T-helper 1 cell treated with Interleukin-12 subunit alpha and Interleukin-12 subunit beta and Interleukin-4 antibody, amounts not matched to agents 30 μg/mL and 1 μg/mL, for 36 hours (primary cell): ENCODE results near the gene PTGS1.

ENCODE experiments used
- H3K27ac Mint-ChIP-seq: one replicate; pipeline ENCODE4 v1.8.0; 2021; ENCODE audit warnings: mild to moderate bottlenecking, mixed read lengths
- H3K27me3 Mint-ChIP-seq: one replicate; pipeline ENCODE4 v1.8.0; 2021; ENCODE audit warnings: low read depth, mixed read lengths
- H3K36me3 Mint-ChIP-seq: one replicate; pipeline ENCODE4 v1.8.0; 2021; ENCODE audit warnings: low read depth, mixed read lengths
- H3K4me1 Mint-ChIP-seq: one replicate; pipeline ENCODE4 v1.8.0; 2021; ENCODE audit warnings: low read depth, mixed read lengths
- H3K4me3 Mint-ChIP-seq: one replicate; pipeline ENCODE4 v1.8.0; 2021; ENCODE audit warnings: mild to moderate bottlenecking, moderate library complexity, mixed read lengths
- H3K9me3 Mint-ChIP-seq: one replicate; pipeline ENCODE4 v1.8.0; 2021; ENCODE audit warnings: mixed read lengths

Gene PTGS1

GRCh38 chr9:122420315-122420714 lies 49.5 kb downstream of the PTGS1 start:
- peaks cover 31% of the 10 kb centered on the region for H3K9me3 Mint-ChIP-seq
- no peaks in the 10 kb centered on the region for H3K4me1 Mint-ChIP-seq
- H3K27ac Mint-ChIP-seq, result no peak overlapping the region
- H3K4me3 Mint-ChIP-seq, result no peak overlapping the region
- peaks cover 5% of the 10 kb centered on the region for H3K36me3 Mint-ChIP-seq
- H3K27me3 Mint-ChIP-seq, result peaks cover 3% of the 10 kb centered on the region

GRCh38 chr9:122425087-122425486 lies 54.3 kb downstream of the PTGS1 start:
- no peaks in the 10 kb centered on the region for H3K4me1 Mint-ChIP-seq
- H3K36me3 Mint-ChIP-seq, result peaks cover 2% of the 10 kb centered on the region
- peaks cover 13% of the 10 kb centered on the region for H3K9me3 Mint-ChIP-seq
- H3K27me3 Mint-ChIP-seq, result no peaks in the 10 kb centered on the region
- no peak overlapping the region for H3K4me3 Mint-ChIP-seq
- H3K27ac Mint-ChIP-seq, result no peak overlapping the region

- Mint-ChIP-seq H3K36me3 (no peaks in the 10 kb centered on the region), H3K9me3 (peaks cover under 1% of the 10 kb centered on the region), H3K27me3 (no peaks in the 10 kb centered on the region), H3K27ac (no peak overlapping the region), H3K4me1 (no peaks in the 10 kb centered on the region), H3K4me3 (no peak overlapping the region)
These were observed 55.9 kb downstream of the PTGS1 start for GRCh38 chr9:122426723-122427122.

GRCh38 chr9:122442568-122442967 lies 71.7 kb downstream of the PTGS1 start:
- no peaks in the 10 kb centered on the region for H3K4me1 Mint-ChIP-seq
- no peak overlapping the region for H3K4me3 Mint-ChIP-seq
- H3K27ac Mint-ChIP-seq, result no peak overlapping the region
- peaks cover 17% of the 10 kb centered on the region for H3K27me3 Mint-ChIP-seq
- H3K36me3 Mint-ChIP-seq, result no peaks in the 10 kb centered on the region
- H3K9me3 Mint-ChIP-seq, result no peaks in the 10 kb centered on the region

GRCh38 chr9:122444041-122444733 lies 73.4 kb downstream of the PTGS1 start:
- no peak overlapping the region for H3K4me3 Mint-ChIP-seq
- no peak overlapping the region for H3K27ac Mint-ChIP-seq
- no peaks in the 10 kb centered on the region for H3K36me3 Mint-ChIP-seq
- peaks cover 17% of the 10 kb centered on the region for H3K27me3 Mint-ChIP-seq
- H3K4me1 Mint-ChIP-seq, result no peaks in the 10 kb centered on the region
- no peaks in the 10 kb centered on the region for H3K9me3 Mint-ChIP-seq
